KMS-11 (cell line): ENCODE results near the gene UNKL.
A peak's percentile ranks its signal among the peaks of the same experiment; 100 is the strongest.

ENCODE experiments used
- H2AFZ ChIP-seq: fragments of 200-600 bp; sonication (generic); 2 replicates; pipeline ENCODE4 v1.6.1; 2016; ENCODE audit warnings: antibody characterized with exemption, mixed run types, low read depth
- H3K27ac ChIP-seq: fragments of 200-600 bp; sonication (generic); 2 replicates; pipeline ENCODE4 v1.6.1; 2016; ENCODE audit warnings: mild to moderate bottlenecking, mixed run types
- H3K27me3 ChIP-seq: fragments of 200-600 bp; sonication (generic); 2 replicates; pipeline ENCODE4 v1.6.1; 2017; ENCODE audit warnings: mild to moderate bottlenecking, low read depth, mixed run types, moderate library complexity; ENCODE audit not compliant: insufficient read depth
- H3K36me3 ChIP-seq: fragments of 200-600 bp; sonication (generic); 2 replicates; pipeline ENCODE4 v1.6.1; 2017; ENCODE audit warnings: mild to moderate bottlenecking, mixed run types; ENCODE audit not compliant: insufficient read depth
- H3K4me1 ChIP-seq: fragments of 200-600 bp; sonication (generic); 2 replicates; pipeline ENCODE4 v1.6.1; 2016; ENCODE audit warnings: mild to moderate bottlenecking, low read depth, mixed run types; ENCODE audit not compliant: poor library complexity, severe bottlenecking
- H3K4me2 ChIP-seq: fragments of 200-600 bp; sonication (generic); 2 replicates; pipeline ENCODE4 v1.7.0; 2016; ENCODE audit warnings: mild to moderate bottlenecking, mixed run types
- H3K4me3 ChIP-seq: fragments of 200-600 bp; sonication (generic); IDR thresholded peaks from 2 replicates; pipeline ENCODE4 v1.6.1; 2017; ENCODE audit warnings: low read depth, low read length, mixed read lengths; ENCODE audit not compliant: insufficient read depth
- H3K79me2 ChIP-seq: fragments of 200-600 bp; sonication (generic); 2 replicates; pipeline ENCODE4 v1.6.1; 2016; ENCODE audit warnings: low read depth, mixed run types; ENCODE audit not compliant: insufficient read depth
- H3K9ac ChIP-seq: fragments of 200-600 bp; sonication (generic); 2 replicates; pipeline ENCODE4 v1.6.1; 2016; ENCODE audit warnings: mild to moderate bottlenecking, mixed run types
- H4K20me1 ChIP-seq: fragments of 200-600 bp; sonication (generic); 2 replicates; pipeline ENCODE4 v1.6.1; 2016; ENCODE audit warnings: mild to moderate bottlenecking, mixed run types; ENCODE audit not compliant: insufficient read depth
- CTCF ChIP-seq: fragments of 200-600 bp; sonication (generic); conservative IDR thresholded peaks from 2 replicates; pipeline ENCODE4 v1.6.1; 2017; ENCODE audit warnings: low read depth, mild to moderate bottlenecking, antibody characterized with exemption, low read length, moderate library complexity, mixed read lengths

UNKL gene

GRCh38 chr16:1338855-1339675 lies 75.4 kb downstream of the UNKL start:
- no peaks in the 10 kb centered on the region for H3K36me3 ChIP-seq
- H3K9ac ChIP-seq = no peak overlapping the region
- no peak overlapping the region for H2AFZ ChIP-seq
- no peaks in the 10 kb centered on the region for H3K79me2 ChIP-seq
- no peak overlapping the region for H3K4me2 ChIP-seq
- no peak overlapping the region for H3K27ac ChIP-seq
- peaks cover 72% of the 10 kb centered on the region for H3K27me3 ChIP-seq
- no peak overlapping the region for H3K4me3 ChIP-seq
- H4K20me1 ChIP-seq = no peaks in the 10 kb centered on the region
- peaks cover 27% of the 10 kb centered on the region for H3K4me1 ChIP-seq
- TF ChIP-seq CTCF = no peak

- Histone ChIP-seq H3K4me2 (no peak overlapping the region), H3K4me1 (peaks cover 20% of the 10 kb centered on the region), H3K36me3 (no peaks in the 10 kb centered on the region), H3K4me3 (no peak overlapping the region), H4K20me1 (no peaks in the 10 kb centered on the region), H3K9ac (no peak overlapping the region), H3K27me3 (peaks cover 77% of the 10 kb centered on the region), H3K27ac (no peak overlapping the region), H2AFZ (no peak overlapping the region), H3K79me2 (no peaks in the 10 kb centered on the region)
- peak; percentile 65 for TF ChIP-seq CTCF
These were observed 76.3 kb downstream of the UNKL start for GRCh38 chr16:1338119-1338730.

GRCh38 chr16:1337486-1337885 lies 77.0 kb downstream of the UNKL start:
- no peak overlapping the region for H3K9ac ChIP-seq
- H3K36me3 ChIP-seq = no peaks in the 10 kb centered on the region
- no peak for TF ChIP-seq CTCF
- no peaks in the 10 kb centered on the region for H4K20me1 ChIP-seq
- no peak overlapping the region for H3K27ac ChIP-seq
- H2AFZ ChIP-seq = no peak overlapping the region
- H3K4me3 ChIP-seq = no peak overlapping the region
- peaks cover 26% of the 10 kb centered on the region for H3K4me1 ChIP-seq
- H3K27me3 ChIP-seq = peaks cover 82% of the 10 kb centered on the region
- no peaks in the 10 kb centered on the region for H3K79me2 ChIP-seq
- no peak overlapping the region for H3K4me2 ChIP-seq

GRCh38 chr16:1336619-1337018 lies 77.9 kb downstream of the UNKL start:
- Histone ChIP-seq H3K36me3 (no peaks in the 10 kb centered on the region), H3K9ac (no peak overlapping the region), H4K20me1 (no peaks in the 10 kb centered on the region), H2AFZ (no peak overlapping the region), H3K27me3 (peaks cover 79% of the 10 kb centered on the region), H3K27ac (no peak overlapping the region), H3K79me2 (no peaks in the 10 kb centered on the region), H3K4me2 (no peak overlapping the region), H3K4me3 (no peak overlapping the region), H3K4me1 (peaks cover 26% of the 10 kb centered on the region)
- TF ChIP-seq CTCF = no peak
